Left lung (tissue), 10 donors: ENCODE measurements around the gene PHACTR2. TPM values are rescaled to one million over a fixed set of nuclear protein-coding genes. Genes with fewer than 3 reads are reported as not detected.

Source experiments
- ATAC-seq: fragments of 200-7000 bp; cut with Tn5 transposase; one replicate; pipeline ENCODE4 v1.9.1; 2020; ENCODE audit warnings: moderate library complexity
- DNase-seq, 4 donors: peaks; one replicate each; pipeline ENCODE4 v3.0.0-alpha.2; 2013 to 2020
- H3K27ac ChIP-seq, 2 donors: fragments of 200-600 bp; sonication (generic) in 1 of 2; one replicate each; pipeline versions ENCODE4 v1.5.0 to v1.8.0; 2020 to 2021
- H3K27me3 ChIP-seq, 2 donors: fragments of 200-600 bp; sonication (generic) in 1 of 2; one replicate each; pipeline versions ENCODE4 v1.5.0 to v1.8.0; 2020 to 2021
- H3K36me3 ChIP-seq, 2 donors: fragments of 200-600 bp; sonication (generic) in 1 of 2; one replicate each; pipeline versions ENCODE4 v1.5.0 to v1.8.0; 2020 to 2021
- H3K4me1 ChIP-seq, 2 donors: fragments of 200-600 bp; one replicate each; pipeline ENCODE4 v1.8.0; 2021
- H3K4me3 ChIP-seq, 2 donors: fragments of 200-600 bp; sonication (generic) in 1 of 2; one replicate each; pipeline versions ENCODE4 v1.5.0 to v1.8.0; 2020 to 2021; ENCODE audit warnings: mild to moderate bottlenecking in 1 of 2
- H3K9me3 ChIP-seq, 2 donors: fragments of 200-600 bp; sonication (generic) in 1 of 2; one replicate each; pipeline versions ENCODE4 v1.5.0 to v1.8.0; 2020 to 2021
- CTCF ChIP-seq, 2 donors: fragments of 200-600 bp; sonication (generic) in 1 of 2; IDR thresholded peaks; one replicate each; pipeline versions ENCODE4 v1.5.0 to v1.8.0; 2021; ENCODE audit warnings: antibody characterized with exemption in 2 of 2
- intact Hi-C, 2 donors: fragments of 100-400 bp; cut with DNase I; formaldehyde crosslinking; loops; one replicate each; pipeline versions ENCODE4 v1.11.2 to v1.14.2; 2022
- polyA plus RNA-seq, 6 donors: library from polyadenylated mRNA; unstranded; fragments of 120-200 nt; gene quantifications; one replicate each; pipeline ENCODE4 v1.2.1, GENCODE V29; 2013; ENCODE audit not compliant: insufficient read length in 6 of 6
- total RNA-seq, 2 donors: library from RNA; stranded (reverse); fragmentation: NEBNext Ultra II Directional; extraction: Animal tissue kit (Norgen Biotek cat#: 25700); gene quantifications; one replicate each; pipeline ENCODE4 v1.2.1, GENCODE V29; 2021
- donor health status: DM: no; HTN: yes; CAD: no.
- donor health status: DM: no; HTN: no; CAD: no.

PHACTR2 gene
- total and polyA plus RNA-seq, 8 donors = 43.7 to 71.1 (median 49.8) TPM

- DNase-seq (no peak), ATAC-seq (peak; percentile 97)
- intact Hi-C loops = no loop called here
- no peak for TF ChIP-seq CTCF (IDR thresholded peaks at IDR 0.05)
- Histone ChIP-seq H3K36me3 (peaks cover 0 to 38% of the 10 kb centered on the region in 2 donors), H3K4me1 (peaks cover 0 to under 1% of the 10 kb centered on the region in 2 donors), H3K9me3 (no peaks in the 10 kb centered on the region), H3K4me3 (no peak overlapping the region), H3K27ac (no peak overlapping the region), H3K27me3 (no peaks in the 10 kb centered on the region)
Measured at GRCh38 chr6:143765422-143766184, 87.8 kb downstream of the PHACTR2 start.

- intact Hi-C loops = no loop called here
- Histone ChIP-seq H3K27ac (no peak overlapping the region), H3K4me1 (no peaks in the 10 kb centered on the region), H3K36me3 (peaks cover 0 to 38% of the 10 kb centered on the region in 2 donors), H3K9me3 (no peaks in the 10 kb centered on the region), H3K27me3 (no peaks in the 10 kb centered on the region), H3K4me3 (no peak overlapping the region)
- ATAC-seq = peak; percentile 54
- TF ChIP-seq CTCF (IDR thresholded peaks at IDR 0.05) = no peak
- no peak for DNase-seq
Measured at GRCh38 chr6:143766185-143766553, 88.4 kb downstream of the PHACTR2 start.

GRCh38 chr6:143767433-143767832 is 89.7 kb downstream of the PHACTR2 start:
- TF ChIP-seq CTCF (IDR thresholded peaks at IDR 0.05) = no peak
- Histone ChIP-seq H3K36me3 (peaks cover 0 to 44% of the 10 kb centered on the region in 2 donors), H3K4me3 (no peak overlapping the region), H3K27me3 (no peaks in the 10 kb centered on the region), H3K4me1 (no peaks in the 10 kb centered on the region), H3K9me3 (no peaks in the 10 kb centered on the region), H3K27ac (no peak overlapping the region)
- no peak for DNase-seq
- intact Hi-C loops = no loop called here
- ATAC-seq = no peak

GRCh38 chr6:143772116-143773086 is 94.6 kb downstream of the PHACTR2 start:
- no peaks in the 10 kb centered on the region for H3K27me3 ChIP-seq
- no peaks in the 10 kb centered on the region for H3K9me3 ChIP-seq
- peaks cover 0 to 48% of the 10 kb centered on the region in 2 donors for H3K36me3 ChIP-seq
- H3K4me1 ChIP-seq = peaks cover 5 to 10% of the 10 kb centered on the region in 2 donors
- TF ChIP-seq CTCF (IDR thresholded peaks at IDR 0.05) = no peak
- H3K4me3 ChIP-seq = no peak overlapping the region
- H3K27ac ChIP-seq = peak overlapping the region in 1 of 2 donors; percentile 36
- intact Hi-C loops = no loop called here
- no peak for DNase-seq
- peak; percentile 24 for ATAC-seq
